ENCODE measurements around the gene B4GALT5. TPM values are rescaled to one million over a fixed set of nuclear protein-coding genes. Genes with fewer than 3 reads are reported as not detected.
"Not testable (repeated sequence)": the region's sequence is repeated elsewhere in the genome, so short reads cannot be mapped to it uniquely, and the experiment has no call there.

Gene B4GALT5
- total RNA-seq, 1 donor from 2014 or later, result 47.9 TPM

DNA sequence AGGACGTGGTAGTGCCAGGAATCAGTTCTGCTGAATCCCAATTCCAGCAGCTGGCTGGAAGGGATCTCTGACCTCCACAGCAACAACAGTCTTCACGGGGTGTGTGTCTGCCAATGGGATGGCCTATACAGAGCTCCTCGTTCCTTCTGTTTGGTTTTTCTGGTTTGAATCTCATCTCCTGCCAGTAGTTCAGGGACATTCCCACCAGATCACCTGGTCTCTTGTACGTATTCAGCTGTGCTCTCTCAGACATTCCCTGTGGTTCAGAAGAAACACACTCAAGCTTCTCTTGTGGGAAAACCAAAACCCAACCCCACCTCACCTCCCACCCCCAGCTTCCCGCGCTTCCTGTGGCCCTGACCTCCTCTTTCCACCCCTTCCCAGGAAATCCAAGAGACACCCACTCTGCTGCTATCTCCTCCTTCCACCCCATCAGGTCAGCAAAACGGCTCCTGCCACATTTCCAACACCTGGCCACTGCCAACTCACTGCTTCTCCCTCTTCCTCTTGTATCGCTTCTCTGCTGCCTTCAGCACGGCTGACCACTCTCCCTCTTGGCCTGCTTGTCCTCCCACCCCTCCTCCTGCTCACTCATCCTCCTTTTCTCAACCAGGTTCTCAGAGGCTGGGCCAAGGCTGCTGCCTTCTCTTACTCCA is 82.5 kb downstream of the B4GALT5 start:
- Mint-ChIP-seq H3K36me3 (peaks cover 32% of the 10 kb centered on the region), H3K4me1 (ENCODE audit: unreplicated experiment) (peaks cover 13% of the 10 kb centered on the region), H3K9me3 (no peaks in the 10 kb centered on the region), H3K4me3 (no peak overlapping the region), H3K27ac (peak overlapping the region; percentile 74), H3K27me3 (no peaks in the 10 kb centered on the region)
- TF ChIP-seq, protein P1, sequence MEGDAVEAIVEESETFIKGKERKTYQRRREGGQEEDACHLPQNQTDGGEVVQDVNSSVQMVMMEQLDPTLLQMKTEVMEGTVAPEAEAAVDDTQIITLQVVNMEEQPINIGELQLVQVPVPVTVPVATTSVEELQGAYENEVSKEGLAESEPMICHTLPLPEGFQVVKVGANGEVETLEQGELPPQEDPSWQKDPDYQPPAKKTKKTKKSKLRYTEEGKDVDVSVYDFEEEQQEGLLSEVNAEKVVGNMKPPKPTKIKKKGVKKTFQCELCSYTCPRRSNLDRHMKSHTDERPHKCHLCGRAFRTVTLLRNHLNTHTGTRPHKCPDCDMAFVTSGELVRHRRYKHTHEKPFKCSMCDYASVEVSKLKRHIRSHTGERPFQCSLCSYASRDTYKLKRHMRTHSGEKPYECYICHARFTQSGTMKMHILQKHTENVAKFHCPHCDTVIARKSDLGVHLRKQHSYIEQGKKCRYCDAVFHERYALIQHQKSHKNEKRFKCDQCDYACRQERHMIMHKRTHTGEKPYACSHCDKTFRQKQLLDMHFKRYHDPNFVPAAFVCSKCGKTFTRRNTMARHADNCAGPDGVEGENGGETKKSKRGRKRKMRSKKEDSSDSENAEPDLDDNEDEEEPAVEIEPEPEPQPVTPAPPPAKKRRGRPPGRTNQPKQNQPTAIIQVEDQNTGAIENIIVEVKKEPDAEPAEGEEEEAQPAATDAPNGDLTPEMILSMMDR (conservative IDR thresholded peaks at IDR 0.05), result no peak
- no peak for DNase-seq (ENCODE audit: extremely low spot score, unreplicated experiment)

- Mint-ChIP-seq H3K4me1 (ENCODE audit: unreplicated experiment) (peaks cover 20% of the 10 kb centered on the region), H3K9me3 (no peaks in the 10 kb centered on the region), H3K27me3 (no peaks in the 10 kb centered on the region), H3K27ac (no peak overlapping the region), H3K36me3 (peaks cover 26% of the 10 kb centered on the region), H3K4me3 (no peak overlapping the region)
- DNase-seq (ENCODE audit: extremely low spot score, unreplicated experiment), result no peak
- TF ChIP-seq, protein P1 (conservative IDR thresholded peaks at IDR 0.05), result no peak
Observed at GRCh38 chr20:49630396-49630951, 83.2 kb downstream of the B4GALT5 start.

DNA sequence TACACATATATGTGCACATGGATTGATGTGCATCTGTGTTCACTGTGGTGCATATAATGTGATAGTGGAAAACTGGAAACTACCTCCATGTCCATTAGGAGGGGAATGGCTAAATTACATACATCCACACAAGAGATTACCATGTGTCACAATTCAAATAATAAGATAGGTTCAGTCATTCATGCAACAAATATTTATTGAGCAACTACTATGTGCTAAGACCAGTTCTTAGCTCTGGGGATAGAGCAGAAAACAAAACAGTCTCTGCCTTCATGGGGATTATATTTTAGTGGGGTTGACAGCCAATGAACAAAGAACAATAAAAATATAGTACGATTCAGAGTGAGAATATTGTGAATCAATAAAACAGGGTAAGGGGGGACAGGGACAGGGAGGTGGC is 84.1 kb downstream of the B4GALT5 start:
- H3K36me3 Mint-ChIP-seq, result peaks cover 21% of the 10 kb centered on the region
- H3K27ac Mint-ChIP-seq, result no peak overlapping the region
- peaks cover 20% of the 10 kb centered on the region for H3K4me1 Mint-ChIP-seq (ENCODE audit: unreplicated experiment)
- DNase-seq (ENCODE audit: extremely low spot score, unreplicated experiment), result no peak
- TF ChIP-seq, protein P1 (conservative IDR thresholded peaks at IDR 0.05), result no peak
- no peak overlapping the region for H3K4me3 Mint-ChIP-seq
- no peaks in the 10 kb centered on the region for H3K27me3 Mint-ChIP-seq
- no peaks in the 10 kb centered on the region for H3K9me3 Mint-ChIP-seq

DNA sequence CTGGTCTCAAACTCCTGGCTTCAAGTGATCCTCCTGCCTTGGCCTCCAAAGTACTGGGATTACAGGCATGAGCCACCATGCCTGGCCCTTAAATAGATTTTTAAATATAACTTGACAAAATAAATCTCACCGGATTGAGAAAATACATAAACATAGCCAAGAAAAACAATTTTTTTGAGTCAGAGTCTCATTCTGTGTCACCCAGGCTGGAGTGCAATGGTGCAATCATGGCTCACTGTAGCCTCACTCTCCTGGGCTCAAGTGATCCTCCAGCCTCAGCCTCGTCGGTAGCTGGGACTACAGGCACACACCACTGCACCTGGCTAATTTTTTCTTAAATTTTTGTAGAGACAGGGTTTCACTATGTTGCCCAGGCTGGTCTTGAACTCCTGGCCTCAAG is 85.4 kb downstream of the B4GALT5 start:
- not testable (repeated sequence) for H3K27me3 Mint-ChIP-seq; H3K9me3 Mint-ChIP-seq; DNase-seq (ENCODE audit: extremely low spot score, unreplicated experiment); H3K27ac Mint-ChIP-seq; H3K4me3 Mint-ChIP-seq
- Mint-ChIP-seq H3K36me3 (peaks cover 11% of the 10 kb centered on the region), H3K4me1 (ENCODE audit: unreplicated experiment) (peaks cover 20% of the 10 kb centered on the region)

- Mint-ChIP-seq H3K27ac (peak overlapping the region; percentile 89), H3K27me3 (no peaks in the 10 kb centered on the region), H3K4me3 (peak overlapping the region; percentile 48), H3K4me1 (ENCODE audit: unreplicated experiment) (peaks cover 20% of the 10 kb centered on the region), H3K36me3 (peaks cover 10% of the 10 kb centered on the region), H3K9me3 (no peaks in the 10 kb centered on the region)
- TF ChIP-seq, protein P1 (conservative IDR thresholded peaks at IDR 0.05), result no peak
- no peak for DNase-seq (ENCODE audit: extremely low spot score, unreplicated experiment)
Observed at GRCh38 chr20:49627329-49627761, 86.3 kb downstream of the B4GALT5 start.

- Mint-ChIP-seq H3K4me1 (ENCODE audit: unreplicated experiment) (peaks cover 11% of the 10 kb centered on the region), H3K27ac (peak overlapping the region; percentile 96)
- H3K4me3 Mint-ChIP-seq; H3K9me3 Mint-ChIP-seq; H3K27me3 Mint-ChIP-seq; DNase-seq (ENCODE audit: extremely low spot score, unreplicated experiment); H3K36me3 Mint-ChIP-seq: not testable (repeated sequence)
Observed at GRCh38 chr20:49624988-49625387, 88.7 kb downstream of the B4GALT5 start.

All from type B pancreatic cell (in vitro differentiated cells).